Measurements from ENCODE around the gene SMAP1. TPM values are rescaled to one million over a fixed set of nuclear protein-coding genes. Genes with fewer than 3 reads are reported as not detected.

SMAP1 gene
- total RNA-seq = 24.8 and 30.7 TPM in 2 replicates
- 15.3 TPM for polyA plus RNA-seq (2012)

DNA sequence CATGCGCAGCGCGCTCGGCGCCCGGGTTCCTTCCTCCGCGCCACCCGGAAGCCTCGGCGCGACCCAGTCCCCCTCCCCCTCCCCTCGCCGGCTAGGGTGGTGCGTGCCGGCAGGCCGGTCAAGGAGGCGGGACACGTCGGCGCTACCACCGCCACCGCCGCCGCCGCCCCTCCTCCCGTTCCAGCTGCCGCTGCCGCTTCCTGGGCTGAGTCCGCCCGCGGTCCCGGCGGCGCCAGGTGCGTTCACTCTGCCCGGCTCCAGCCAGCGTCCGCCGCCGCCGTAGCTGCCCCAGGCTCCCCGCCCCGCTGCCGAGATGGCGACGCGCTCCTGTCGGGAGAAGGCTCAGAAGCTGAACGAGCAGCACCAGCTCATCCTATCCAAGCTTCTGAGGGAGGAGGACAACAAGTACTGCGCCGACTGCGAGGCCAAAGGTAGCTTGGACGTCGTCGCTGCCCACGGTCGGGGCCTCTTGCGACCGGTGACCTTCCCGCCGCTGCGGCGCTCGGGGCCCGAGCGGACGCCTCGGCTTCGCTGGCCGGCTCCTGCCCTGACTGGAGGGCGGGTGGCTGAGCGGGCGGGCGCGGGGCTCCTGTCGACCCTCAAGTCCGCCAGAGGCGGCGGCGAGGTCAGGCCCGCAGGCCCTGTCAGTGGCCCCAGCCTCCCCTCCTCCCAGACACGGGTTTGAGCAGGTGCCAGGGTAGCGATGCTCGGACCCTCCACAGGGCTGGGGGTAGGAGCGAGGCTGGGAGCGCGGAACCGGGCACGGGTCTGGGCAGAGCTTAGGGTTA lies at the start of gene SMAP1:
Gene SMAP1, plus strand, starts transcription at position 173 of the 788 bp plus-strand sequence. Its CDS starts 141 bp downstream, at position 314.
- DNase-seq (ENCODE audit: low read depth) = peak; percentile 94

GRCh38 chr6:70620746-70621145 lies 46.9 kb upstream of the SMAP1 start:
- no peak for DNase-seq (ENCODE audit: low read depth)

DNA sequence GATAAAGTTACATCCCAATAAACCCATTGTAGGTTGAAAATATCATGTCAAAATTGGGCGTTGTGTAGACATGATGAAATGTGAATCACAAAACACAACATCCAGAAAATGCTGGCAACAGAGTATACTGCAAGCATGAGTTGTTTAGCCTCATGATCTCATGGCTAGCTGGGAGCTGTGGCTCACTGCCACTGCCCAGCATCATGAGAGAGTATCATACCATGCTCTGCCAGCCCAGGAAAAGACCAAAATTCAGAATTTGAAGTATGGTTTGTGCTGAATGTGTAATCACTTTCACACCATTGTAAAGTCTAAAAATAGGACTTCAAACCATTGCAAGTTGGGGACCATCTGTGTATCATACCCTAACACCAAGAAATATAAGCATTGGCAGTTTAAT lies 45.2 kb upstream of the SMAP1 start:
- peak; percentile 10 for DNase-seq (ENCODE audit: low read depth)

DNA sequence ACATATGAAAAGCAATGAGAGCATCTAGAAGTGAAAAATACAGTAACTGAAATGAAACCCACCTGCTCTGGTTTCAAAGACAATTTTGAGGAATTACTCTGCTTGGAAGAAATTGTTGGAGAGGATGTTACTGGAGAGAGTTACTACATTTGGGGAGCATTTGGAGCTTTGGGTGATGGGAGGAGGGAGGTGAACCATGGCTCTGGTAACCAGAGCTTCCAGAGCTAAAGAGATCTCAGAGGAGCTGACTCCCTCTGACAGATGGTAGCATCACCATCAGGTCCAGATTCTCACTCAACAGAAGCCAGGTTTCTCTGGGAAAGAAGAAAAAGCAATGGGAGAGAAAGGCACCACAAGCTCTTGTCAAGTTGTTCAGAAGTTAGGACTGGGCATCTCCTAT lies 42.2 kb upstream of the SMAP1 start:
- no peak for DNase-seq (ENCODE audit: low read depth)

- no peak for DNase-seq (ENCODE audit: low read depth)
Measured at GRCh38 chr6:70627500-70628254, 40.0 kb upstream of the SMAP1 start.

- DNase-seq (ENCODE audit: low read depth) = no peak
Measured at GRCh38 chr6:70629929-70630328, 37.8 kb upstream of the SMAP1 start.

DNA sequence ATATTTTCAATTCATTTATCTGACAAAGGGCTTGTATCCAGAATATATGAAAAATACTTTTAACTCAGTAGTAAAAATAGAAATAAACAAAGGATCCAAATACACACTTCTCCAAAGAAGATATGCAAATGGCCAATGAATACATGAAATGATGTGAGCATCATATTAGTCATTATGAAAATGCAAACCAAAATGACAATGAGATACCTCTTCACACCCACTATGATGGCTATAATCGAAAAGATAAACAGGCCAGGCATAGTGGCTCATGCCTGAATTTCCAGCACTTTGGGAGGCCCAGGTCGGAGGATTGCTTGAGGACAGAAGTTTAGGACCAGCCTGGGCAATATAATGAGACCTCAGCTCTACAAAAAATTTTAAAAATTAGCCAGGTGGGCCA lies 33.8 kb upstream of the SMAP1 start:
- DNase-seq (ENCODE audit: low read depth) = no peak

- no peak for DNase-seq (ENCODE audit: low read depth)
Measured at GRCh38 chr6:70636596-70636995, 31.1 kb upstream of the SMAP1 start.

- no peak for DNase-seq (ENCODE audit: low read depth)
Measured at GRCh38 chr6:70638468-70638867, 29.2 kb upstream of the SMAP1 start.

DNA sequence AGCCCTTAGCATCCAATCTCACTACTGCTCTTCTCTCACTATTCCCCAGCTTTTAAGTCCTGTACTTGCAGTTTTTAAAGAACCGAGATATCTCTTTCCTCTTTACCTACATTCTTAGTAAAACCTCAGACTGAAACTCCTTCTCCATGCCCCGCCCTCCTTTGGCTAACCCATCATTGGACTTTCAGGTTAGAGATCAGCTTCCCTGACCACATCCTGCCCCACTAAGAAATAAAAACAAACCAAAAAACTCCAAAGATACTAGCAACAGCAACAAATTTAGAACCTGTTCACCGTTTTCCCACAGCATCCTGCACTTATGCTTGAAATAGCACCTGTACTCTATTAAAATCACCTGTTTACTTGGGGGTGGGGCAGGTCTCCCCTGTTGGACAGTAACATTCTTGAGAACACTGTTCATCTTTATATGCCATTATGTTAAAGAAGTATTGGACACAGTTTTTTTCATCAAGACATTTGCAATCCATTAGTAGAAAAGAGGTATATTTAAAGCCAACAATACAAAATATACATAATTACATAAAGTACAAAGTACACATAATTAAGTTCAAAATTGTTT lies 16.3 kb upstream of the SMAP1 start:
- no peak for DNase-seq (ENCODE audit: low read depth)

DNA sequence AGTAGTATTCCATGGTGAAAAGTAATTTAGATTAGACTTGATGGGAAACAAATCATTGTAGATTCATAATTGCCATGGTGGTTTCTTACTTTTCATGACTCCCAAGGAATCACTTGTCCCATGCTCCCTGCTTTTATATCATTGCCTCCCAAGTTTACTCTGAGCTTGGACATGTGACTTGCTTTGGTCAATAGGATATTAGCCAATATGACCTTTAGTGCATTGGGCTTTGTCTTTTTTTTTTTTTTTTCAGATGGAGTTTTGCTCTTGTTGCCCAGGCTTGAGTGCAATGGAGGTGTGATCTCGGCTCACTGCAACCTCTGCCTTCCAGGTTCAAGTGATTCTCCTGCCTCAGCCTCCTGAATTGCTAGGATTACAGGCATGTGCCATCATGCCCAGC lies 15.5 kb upstream of the SMAP1 start:
- no peak for DNase-seq (ENCODE audit: low read depth)

GRCh38 chr6:70657706-70658105 lies 10.0 kb upstream of the SMAP1 start:
- no peak for DNase-seq (ENCODE audit: low read depth)

DNA sequence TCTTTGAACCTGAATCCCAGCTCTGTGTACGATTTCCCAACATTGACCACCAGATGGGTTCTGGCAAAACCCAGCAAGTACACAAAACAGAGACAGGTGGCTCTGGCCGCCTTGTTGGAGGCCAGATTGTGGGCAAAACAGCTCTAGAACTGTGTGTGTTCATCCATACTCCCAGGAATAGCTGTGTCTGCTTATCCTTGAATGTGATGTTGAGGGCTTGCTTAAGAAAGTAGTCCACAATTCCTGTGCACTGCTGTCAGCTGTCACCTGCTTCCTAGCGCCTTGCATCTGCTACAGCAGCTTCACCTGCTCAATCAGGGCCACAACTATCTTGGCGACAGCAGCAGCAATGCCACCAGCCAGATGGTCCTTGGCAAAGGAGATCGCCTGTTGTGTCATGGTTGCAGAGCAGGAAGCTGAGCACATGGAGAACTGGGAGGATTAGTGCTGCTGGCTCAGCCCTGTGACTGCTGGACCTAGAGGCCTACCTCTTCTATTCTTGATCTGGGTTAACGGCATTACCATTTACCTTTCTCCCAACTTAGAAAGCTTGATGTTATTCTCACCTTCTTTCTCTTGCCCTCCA lies 3.7 kb upstream of the SMAP1 start:
- peak; percentile 94 for DNase-seq (ENCODE audit: low read depth)

GRCh38 chr6:70666706-70667105 lies 977 bp upstream of the SMAP1 start:
- no peak for DNase-seq (ENCODE audit: low read depth)

DNA sequence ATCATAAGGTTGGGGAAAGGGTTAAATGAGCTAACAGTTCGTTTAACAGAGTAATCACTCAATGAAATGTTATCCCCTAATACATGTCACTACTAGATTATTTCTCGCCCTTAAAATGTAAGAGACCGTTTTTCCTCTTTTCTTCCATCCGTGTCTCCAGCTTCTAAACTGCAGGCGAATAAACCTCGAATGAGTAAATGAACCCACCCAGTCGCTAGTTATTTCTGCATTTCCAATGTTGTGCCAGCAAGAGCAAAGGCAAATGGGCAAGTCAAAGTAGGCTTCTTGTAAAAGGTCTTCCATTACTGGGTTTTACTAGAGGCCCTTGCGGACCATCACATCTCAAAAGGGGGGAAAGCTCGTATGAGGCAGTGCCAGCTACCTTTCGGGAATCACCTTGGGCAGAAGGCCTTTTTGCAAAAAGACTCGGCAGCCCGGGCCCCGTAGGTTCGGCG lies 400 bp upstream of the SMAP1 start:
- DNase-seq (ENCODE audit: low read depth) = no peak

- DNase-seq (ENCODE audit: low read depth) = no peak
Measured at GRCh38 chr6:70668499-70668812, 773 bp downstream of the SMAP1 start.

- no peak for DNase-seq (ENCODE audit: low read depth)
Measured at GRCh38 chr6:70669133-70669532, 1.4 kb downstream of the SMAP1 start.

GRCh38 chr6:70672549-70672948 lies 4.9 kb downstream of the SMAP1 start:
- no peak for DNase-seq (ENCODE audit: low read depth)

- no peak for DNase-seq (ENCODE audit: low read depth)
Measured at GRCh38 chr6:70673054-70673453, 5.4 kb downstream of the SMAP1 start.

DNA sequence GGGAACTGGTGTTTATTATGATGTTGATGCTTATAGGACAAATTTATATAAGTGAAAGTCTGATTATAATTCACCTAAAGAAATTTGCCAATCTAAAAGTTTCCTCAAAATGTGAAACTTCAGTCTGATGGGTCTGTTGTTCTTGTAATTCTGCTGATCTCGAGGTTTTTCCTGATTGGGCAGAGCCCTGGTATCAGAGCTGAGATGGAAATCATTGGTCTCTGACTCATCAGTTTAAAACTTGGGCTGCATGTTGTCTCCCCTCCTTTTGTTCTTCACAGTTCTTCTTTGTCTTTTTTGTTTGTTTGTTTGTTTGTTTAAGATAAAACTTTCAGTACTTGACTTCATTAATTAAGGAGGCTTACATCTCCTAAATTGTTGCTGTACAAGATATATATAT lies 5.9 kb downstream of the SMAP1 start:
- DNase-seq (ENCODE audit: low read depth) = peak; percentile 55

- DNase-seq (ENCODE audit: low read depth) = no peak
Measured at GRCh38 chr6:70675822-70676221, 8.1 kb downstream of the SMAP1 start.

- no peak for DNase-seq (ENCODE audit: low read depth)
Measured at GRCh38 chr6:70676821-70677220, 9.1 kb downstream of the SMAP1 start.
